LNCAP (cell line): ENCODE results near the gene TWSG1.

Experiments used
- TF ChIP-seq, protein P1 (sequence below): fragments of 450-650 bp; IDR thresholded peaks from 2 replicates; pipeline ENCODE4 v1.5.1; 2017; ENCODE audit warnings: mild to moderate bottlenecking

TWSG1 gene

GRCh38 chr18:9405977-9406376, 71.4 kb downstream of the TWSG1 start:
- TF ChIP-seq, protein P1, sequence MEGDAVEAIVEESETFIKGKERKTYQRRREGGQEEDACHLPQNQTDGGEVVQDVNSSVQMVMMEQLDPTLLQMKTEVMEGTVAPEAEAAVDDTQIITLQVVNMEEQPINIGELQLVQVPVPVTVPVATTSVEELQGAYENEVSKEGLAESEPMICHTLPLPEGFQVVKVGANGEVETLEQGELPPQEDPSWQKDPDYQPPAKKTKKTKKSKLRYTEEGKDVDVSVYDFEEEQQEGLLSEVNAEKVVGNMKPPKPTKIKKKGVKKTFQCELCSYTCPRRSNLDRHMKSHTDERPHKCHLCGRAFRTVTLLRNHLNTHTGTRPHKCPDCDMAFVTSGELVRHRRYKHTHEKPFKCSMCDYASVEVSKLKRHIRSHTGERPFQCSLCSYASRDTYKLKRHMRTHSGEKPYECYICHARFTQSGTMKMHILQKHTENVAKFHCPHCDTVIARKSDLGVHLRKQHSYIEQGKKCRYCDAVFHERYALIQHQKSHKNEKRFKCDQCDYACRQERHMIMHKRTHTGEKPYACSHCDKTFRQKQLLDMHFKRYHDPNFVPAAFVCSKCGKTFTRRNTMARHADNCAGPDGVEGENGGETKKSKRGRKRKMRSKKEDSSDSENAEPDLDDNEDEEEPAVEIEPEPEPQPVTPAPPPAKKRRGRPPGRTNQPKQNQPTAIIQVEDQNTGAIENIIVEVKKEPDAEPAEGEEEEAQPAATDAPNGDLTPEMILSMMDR, result no peak

GRCh38 chr18:9410515-9410914, 75.9 kb downstream of the TWSG1 start:
- TF ChIP-seq, protein P1, result no peak

GRCh38 chr18:9413576-9413975, 79.0 kb downstream of the TWSG1 start:
- TF ChIP-seq, protein P1, result no peak

DNA sequence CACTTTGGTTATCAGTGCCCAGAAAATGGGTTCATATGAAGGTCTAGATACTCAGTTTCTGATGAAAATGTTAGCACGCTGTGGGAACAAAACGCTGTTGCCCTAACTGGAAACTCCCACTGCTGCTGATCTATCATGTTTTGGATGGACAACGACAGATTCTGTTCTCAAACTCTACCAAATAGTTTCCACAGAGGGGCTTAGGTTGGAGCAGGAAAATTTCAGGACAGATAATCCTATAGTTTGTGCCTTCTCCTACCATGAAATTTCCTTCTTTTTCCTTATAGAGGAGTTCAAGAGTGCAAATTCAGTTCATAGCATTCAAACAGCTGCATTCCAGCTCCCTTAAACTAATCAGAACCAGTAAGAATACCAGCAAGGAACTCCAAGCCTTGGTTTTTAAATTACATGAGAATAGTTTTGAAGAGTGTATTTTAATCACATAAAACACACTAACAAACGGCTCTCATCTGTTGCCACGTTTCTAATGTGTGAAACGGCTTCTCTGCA, 82.0 kb downstream of the TWSG1 start:
- TF ChIP-seq, protein P1, result no peak

- TF ChIP-seq, protein P1, result no peak
Measured at GRCh38 chr18:9417073-9417851, 82.7 kb downstream of the TWSG1 start.

DNA sequence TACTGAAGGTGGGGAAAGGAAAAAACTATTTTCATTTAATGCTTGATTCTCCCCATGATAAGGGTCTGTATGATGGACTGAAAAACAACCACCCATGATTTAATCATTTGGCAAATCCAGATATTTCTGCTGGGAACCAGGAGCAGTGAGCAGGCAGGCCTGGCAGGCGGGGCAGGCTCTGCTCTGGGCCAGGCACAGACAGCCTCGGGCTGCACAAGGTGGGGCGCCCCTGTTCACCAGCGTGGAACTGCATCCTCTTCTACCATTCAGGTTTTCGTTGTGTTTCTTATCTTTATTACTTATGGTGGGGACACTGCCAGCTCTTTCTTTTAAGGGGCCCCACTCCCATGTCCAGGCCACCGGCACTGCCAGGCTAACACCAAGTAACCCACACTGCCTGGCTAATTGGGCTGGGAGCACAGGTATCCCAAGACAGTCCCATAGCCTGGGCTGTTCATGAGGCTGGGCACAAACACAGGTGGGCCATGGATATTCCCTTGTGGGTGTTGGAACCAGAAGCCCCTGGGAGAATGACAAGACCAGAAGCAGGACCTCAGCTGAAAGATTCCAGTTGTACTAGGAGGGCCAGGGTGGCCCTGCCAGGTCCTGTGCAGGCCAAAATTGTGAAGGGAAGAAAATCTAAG, 83.6 kb downstream of the TWSG1 start:
- TF ChIP-seq, protein P1, result no peak

- TF ChIP-seq, protein P1, result no peak
Measured at GRCh38 chr18:9419956-9420631, 85.5 kb downstream of the TWSG1 start.
